Measurements from ENCODE around the gene IGFBP5.

IGFBP5 gene

DNA sequence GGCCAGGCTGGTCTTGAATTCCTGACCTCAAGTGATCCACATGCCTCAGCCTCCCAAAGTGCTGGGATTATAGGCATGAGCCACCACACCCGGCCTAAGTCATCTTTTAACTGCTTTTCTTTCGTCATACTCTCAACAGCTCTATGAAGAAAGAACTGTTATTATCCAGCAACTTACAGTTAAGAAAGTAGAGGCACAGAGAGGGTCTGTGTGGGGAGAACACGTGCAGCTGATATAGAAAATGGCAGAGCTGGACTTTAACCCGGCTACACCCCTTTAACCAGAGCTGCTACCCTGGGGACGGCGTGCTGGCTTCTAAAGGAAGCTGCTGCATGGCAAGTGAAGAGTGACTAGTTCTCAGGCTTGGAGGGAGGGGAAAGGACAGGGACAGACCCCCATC lies 36.6 kb downstream of the IGFBP5 start:
- no peaks in the 10 kb centered on the region for H3K36me3 ChIP-seq (ENCODE audit: low read length)
- no peak overlapping the region for H3K27ac ChIP-seq (ENCODE audit: low read depth, low read length)
- H3K9me3 ChIP-seq (ENCODE audit: insufficient read depth, low read length) = no peaks in the 10 kb centered on the region
- TF ChIP-seq, protein P1, sequence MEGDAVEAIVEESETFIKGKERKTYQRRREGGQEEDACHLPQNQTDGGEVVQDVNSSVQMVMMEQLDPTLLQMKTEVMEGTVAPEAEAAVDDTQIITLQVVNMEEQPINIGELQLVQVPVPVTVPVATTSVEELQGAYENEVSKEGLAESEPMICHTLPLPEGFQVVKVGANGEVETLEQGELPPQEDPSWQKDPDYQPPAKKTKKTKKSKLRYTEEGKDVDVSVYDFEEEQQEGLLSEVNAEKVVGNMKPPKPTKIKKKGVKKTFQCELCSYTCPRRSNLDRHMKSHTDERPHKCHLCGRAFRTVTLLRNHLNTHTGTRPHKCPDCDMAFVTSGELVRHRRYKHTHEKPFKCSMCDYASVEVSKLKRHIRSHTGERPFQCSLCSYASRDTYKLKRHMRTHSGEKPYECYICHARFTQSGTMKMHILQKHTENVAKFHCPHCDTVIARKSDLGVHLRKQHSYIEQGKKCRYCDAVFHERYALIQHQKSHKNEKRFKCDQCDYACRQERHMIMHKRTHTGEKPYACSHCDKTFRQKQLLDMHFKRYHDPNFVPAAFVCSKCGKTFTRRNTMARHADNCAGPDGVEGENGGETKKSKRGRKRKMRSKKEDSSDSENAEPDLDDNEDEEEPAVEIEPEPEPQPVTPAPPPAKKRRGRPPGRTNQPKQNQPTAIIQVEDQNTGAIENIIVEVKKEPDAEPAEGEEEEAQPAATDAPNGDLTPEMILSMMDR (IDR thresholded peaks at IDR 0.05; ENCODE audit: insufficient read depth, low read length, poor library complexity, severe bottlenecking) = no peak
- TF ChIP-seq EZH2phosphoT487 (conservative IDR thresholded peaks at IDR 0.05; ENCODE audit: low read length) = no peak
- no peaks in the 10 kb centered on the region for H3K79me2 ChIP-seq (ENCODE audit: insufficient read depth, low read length)
- no peak overlapping the region for H2AFZ ChIP-seq (ENCODE audit: low read depth, low read length, severe bottlenecking)
- no peaks in the 10 kb centered on the region for H3K9me2 ChIP-seq (replicated peaks; ENCODE audit: insufficient read depth, low read length)
- H3K9ac ChIP-seq (ENCODE audit: low read length) = no peak overlapping the region
- no peaks in the 10 kb centered on the region for H4K20me1 ChIP-seq (ENCODE audit: low read depth, low read length)
- H3K27me3 ChIP-seq (ENCODE audit: low read length) = no peaks in the 10 kb centered on the region
- H3K4me3 ChIP-seq (ENCODE audit: insufficient read depth, low read length, poor library complexity, severe bottlenecking) = no peak overlapping the region
- no peaks in the 10 kb centered on the region for H3F3A ChIP-seq (ENCODE audit: insufficient read depth)
- H3K4me2 ChIP-seq (ENCODE audit: low read depth, low read length, poor library complexity, severe bottlenecking) = no peak overlapping the region

GRCh38 chr2:216657980-216658379 lies 37.4 kb downstream of the IGFBP5 start:
- Histone ChIP-seq H3K36me3 (ENCODE audit: low read length) (no peaks in the 10 kb centered on the region), H3K9me3 (ENCODE audit: insufficient read depth, low read length) (no peaks in the 10 kb centered on the region), H3K9me2 (replicated peaks; ENCODE audit: insufficient read depth, low read length) (no peaks in the 10 kb centered on the region), H3K4me2 (ENCODE audit: low read depth, low read length, poor library complexity, severe bottlenecking) (no peak overlapping the region), H3K27ac (ENCODE audit: low read depth, low read length) (no peak overlapping the region), H3F3A (ENCODE audit: insufficient read depth) (no peaks in the 10 kb centered on the region), H3K9ac (ENCODE audit: low read length) (no peak overlapping the region), H2AFZ (ENCODE audit: low read depth, low read length, severe bottlenecking) (no peak overlapping the region), H4K20me1 (ENCODE audit: low read depth, low read length) (no peaks in the 10 kb centered on the region), H3K4me3 (ENCODE audit: insufficient read depth, low read length, poor library complexity, severe bottlenecking) (no peak overlapping the region), H3K27me3 (ENCODE audit: low read length) (no peaks in the 10 kb centered on the region), H3K79me2 (ENCODE audit: insufficient read depth, low read length) (no peaks in the 10 kb centered on the region)
- TF ChIP-seq, protein P1 (IDR thresholded peaks at IDR 0.05; ENCODE audit: insufficient read depth, low read length, poor library complexity, severe bottlenecking) = no peak
- TF ChIP-seq EZH2phosphoT487 (conservative IDR thresholded peaks at IDR 0.05; ENCODE audit: low read length) = no peak

DNA sequence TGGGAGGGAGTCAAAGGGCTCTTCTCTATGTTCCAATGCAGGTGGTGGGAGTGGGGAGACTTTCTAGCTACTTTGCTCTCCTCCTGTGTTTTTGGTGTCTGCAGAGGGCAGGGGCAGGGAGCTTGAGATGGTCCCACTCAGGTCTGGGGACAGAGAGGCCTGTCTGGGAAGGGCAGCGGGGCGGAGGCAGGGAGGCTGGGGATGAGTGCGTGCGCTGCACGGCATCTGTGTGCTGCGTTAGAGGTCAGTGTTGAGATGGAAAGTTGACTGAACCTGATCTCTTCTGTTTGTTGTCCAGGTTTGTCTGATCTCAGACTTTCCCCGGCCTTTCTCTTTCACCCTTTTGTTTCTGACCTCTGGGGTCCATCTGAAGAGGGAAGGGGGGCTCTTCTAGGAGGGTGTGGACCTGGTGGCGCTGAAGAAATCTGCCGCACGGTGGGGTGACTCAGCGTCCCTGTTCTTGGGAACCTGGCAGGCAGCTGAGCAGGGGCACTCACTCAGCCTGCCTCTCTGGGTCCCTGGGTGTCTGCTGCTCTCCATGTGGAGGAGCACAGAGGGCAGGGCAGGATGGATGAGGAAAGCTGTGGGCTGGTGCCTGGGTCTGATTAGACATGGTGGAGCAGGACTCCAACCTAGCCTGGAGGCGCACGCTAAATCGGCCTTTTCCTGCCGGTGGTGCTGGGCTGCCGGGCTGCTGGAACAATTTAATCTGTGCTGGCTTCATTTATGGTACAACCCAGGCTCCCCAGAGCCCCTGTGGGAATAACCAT lies 38.1 kb downstream of the IGFBP5 start:
- H3F3A ChIP-seq (ENCODE audit: insufficient read depth) = no peaks in the 10 kb centered on the region
- H2AFZ ChIP-seq (ENCODE audit: low read depth, low read length, severe bottlenecking) = no peak overlapping the region
- TF ChIP-seq EZH2phosphoT487 (conservative IDR thresholded peaks at IDR 0.05; ENCODE audit: low read length) = no peak
- TF ChIP-seq, protein P1 (IDR thresholded peaks at IDR 0.05; ENCODE audit: insufficient read depth, low read length, poor library complexity, severe bottlenecking) = no peak
- no peaks in the 10 kb centered on the region for H3K9me2 ChIP-seq (replicated peaks; ENCODE audit: insufficient read depth, low read length)
- no peaks in the 10 kb centered on the region for H3K79me2 ChIP-seq (ENCODE audit: insufficient read depth, low read length)
- no peak overlapping the region for H3K9ac ChIP-seq (ENCODE audit: low read length)
- no peaks in the 10 kb centered on the region for H3K36me3 ChIP-seq (ENCODE audit: low read length)
- H3K9me3 ChIP-seq (ENCODE audit: insufficient read depth, low read length) = no peaks in the 10 kb centered on the region
- H3K27me3 ChIP-seq (ENCODE audit: low read length) = no peaks in the 10 kb centered on the region
- H3K4me3 ChIP-seq (ENCODE audit: insufficient read depth, low read length, poor library complexity, severe bottlenecking) = no peak overlapping the region
- H3K27ac ChIP-seq (ENCODE audit: low read depth, low read length) = no peak overlapping the region
- no peak overlapping the region for H3K4me2 ChIP-seq (ENCODE audit: low read depth, low read length, poor library complexity, severe bottlenecking)
- H4K20me1 ChIP-seq (ENCODE audit: low read depth, low read length) = no peaks in the 10 kb centered on the region
